ENCODE measurements around the gene VSNL1. TPM values are rescaled to one million over a fixed set of nuclear protein-coding genes. Genes with fewer than 3 reads are reported as not detected.

VSNL1 gene
- polyA plus RNA-seq, 1 of the 3 experiments (the other 2 are of a cell fraction): 1.3 TPM

DNA sequence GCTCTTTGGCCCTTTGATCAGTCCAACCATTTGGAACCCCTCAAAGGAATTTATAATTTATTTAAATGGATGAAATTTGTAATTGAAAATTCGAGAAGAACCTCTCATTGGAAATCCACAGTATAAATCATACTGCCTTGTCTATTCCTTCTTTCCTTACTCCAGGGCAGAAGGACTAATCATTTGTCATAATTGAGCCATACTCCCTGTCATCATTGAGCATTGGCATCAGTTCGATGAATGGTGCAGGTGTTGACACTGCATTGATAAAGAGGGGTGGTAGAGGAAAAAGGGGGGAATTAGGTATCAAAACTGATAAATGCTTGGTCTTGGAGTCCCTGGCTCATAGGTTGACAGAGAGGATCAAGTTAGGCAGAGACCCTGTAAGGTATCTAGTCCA, 2.0 kb downstream of the VSNL1 start:
- H3K9me2 ChIP-seq: no peaks in the 10 kb centered on the region
- no peaks in the 10 kb centered on the region for H4K20me1 ChIP-seq (ENCODE audit: insufficient read depth)
- 77% methylated on average over 2 of the region's 2 CpGs for WGBS (ENCODE audit: low lambda C conversion rate)
- peaks cover 4% of the 10 kb centered on the region for H3F3A ChIP-seq (replicated peaks; ENCODE audit: insufficient read depth)
- TF ChIP-seq MEF2A (IDR thresholded peaks at IDR 0.05; ENCODE audit: borderline replicate concordance, low read depth) (no peak), FOXM1 (IDR thresholded peaks at IDR 0.05; ENCODE audit: low read depth) (no peak), FOXJ3 (CRISPR knock-in tag; IDR thresholded peaks at IDR 0.05) (no peak), EP300 (IDR thresholded peaks at IDR 0.05; ENCODE audit: borderline replicate concordance in 1 of 2, low read depth in 1 of 2, low read length in 1 of 2) (no peak)
- TF ChIP-seq, protein P1, sequence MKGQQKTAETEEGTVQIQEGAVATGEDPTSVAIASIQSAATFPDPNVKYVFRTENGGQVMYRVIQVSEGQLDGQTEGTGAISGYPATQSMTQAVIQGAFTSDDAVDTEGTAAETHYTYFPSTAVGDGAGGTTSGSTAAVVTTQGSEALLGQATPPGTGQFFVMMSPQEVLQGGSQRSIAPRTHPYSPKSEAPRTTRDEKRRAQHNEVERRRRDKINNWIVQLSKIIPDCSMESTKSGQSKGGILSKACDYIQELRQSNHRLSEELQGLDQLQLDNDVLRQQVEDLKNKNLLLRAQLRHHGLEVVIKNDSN (IDR thresholded peaks at IDR 0.05; ENCODE audit: borderline replicate concordance, low read depth): no peak
- DNase-seq: no peak
- H3K27me3 ChIP-seq (ENCODE audit: insufficient read depth): peaks cover 19% of the 10 kb centered on the region; the same call in 1 of the 2 replicates
- H3K4me3 ChIP-seq (ENCODE audit: low read depth in 2 of 2, low read length in 1 of 2): no peak overlapping the region
- no peak overlapping the region for H2AFZ ChIP-seq (ENCODE audit: low read depth)
- no peak overlapping the region for H3K9ac ChIP-seq
- no peaks in the 10 kb centered on the region for H3K9me3 ChIP-seq
- POLR2A ChIA-PET: no interaction called here
- peaks cover 0 to 25% of the 10 kb centered on the region in 2 experiments; a peak in 2 of 4 replicates for H3K4me1 ChIP-seq (ENCODE audit: control insufficient read depth in 1 of 2, insufficient read depth in 2 of 2, low read depth in 1 of 2, low read length in 1 of 2)
- no peak overlapping the region for H3K27ac ChIP-seq (ENCODE audit: low read depth in 2 of 2, low read length in 1 of 2)
- CTCF ChIA-PET: no interaction called here
- no peak overlapping the region for H3K4me2 ChIP-seq
- H3K79me2 ChIP-seq (ENCODE audit: insufficient read depth): no peaks in the 10 kb centered on the region
- no peaks in the 10 kb centered on the region for H3K36me3 ChIP-seq (replicated peaks in 1 of 2; ENCODE audit: control insufficient read depth in 1 of 2, insufficient read depth in 2 of 2, low read length in 1 of 2)

DNA sequence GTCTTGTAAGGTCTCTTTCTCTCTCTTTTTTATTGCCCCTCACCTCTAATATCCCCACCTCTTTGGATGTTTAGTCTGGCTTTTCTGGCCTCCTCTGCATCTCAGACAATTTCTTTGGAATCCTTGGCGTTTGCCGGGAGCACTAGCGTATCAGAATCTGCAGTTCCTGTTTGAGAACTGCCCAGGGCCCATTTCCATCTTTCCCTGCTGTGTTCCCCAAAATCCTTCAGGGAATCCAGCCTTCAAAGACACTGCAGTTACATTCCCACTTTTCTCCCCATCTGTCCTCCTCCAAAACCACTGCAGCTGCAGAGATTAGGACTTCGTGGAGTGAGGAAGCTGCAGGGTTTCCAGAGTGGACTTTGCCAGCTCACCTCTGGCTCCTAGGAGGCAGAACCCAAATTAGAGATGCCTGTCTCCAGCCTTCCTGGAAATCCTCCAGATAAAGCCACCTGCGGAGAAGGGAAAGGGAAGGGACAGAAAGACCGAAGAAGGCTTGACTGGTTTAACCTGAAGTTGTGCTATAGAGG, 2.7 kb downstream of the VSNL1 start:
- Histone ChIP-seq H2AFZ (ENCODE audit: low read depth) (no peak overlapping the region), H4K20me1 (ENCODE audit: insufficient read depth) (no peaks in the 10 kb centered on the region), H3K27ac (ENCODE audit: low read depth in 2 of 2, low read length in 1 of 2) (no peak overlapping the region), H3K9ac (no peak overlapping the region), H3K9me2 (no peaks in the 10 kb centered on the region), H3K4me2 (no peak overlapping the region), H3K4me3 (ENCODE audit: low read depth in 2 of 2, low read length in 1 of 2) (no peak overlapping the region), H3K27me3 (ENCODE audit: insufficient read depth) (peaks cover 14% of the 10 kb centered on the region; the same call in 1 of the 2 replicates), H3F3A (replicated peaks; ENCODE audit: insufficient read depth) (peaks cover 4% of the 10 kb centered on the region), H3K4me1 (ENCODE audit: control insufficient read depth in 1 of 2, insufficient read depth in 2 of 2, low read depth in 1 of 2, low read length in 1 of 2) (peaks cover 0 to 21% of the 10 kb centered on the region in 2 experiments; a peak in 2 of 4 replicates), H3K79me2 (ENCODE audit: insufficient read depth) (no peaks in the 10 kb centered on the region), H3K36me3 (replicated peaks in 1 of 2; ENCODE audit: control insufficient read depth in 1 of 2, insufficient read depth in 2 of 2, low read length in 1 of 2) (no peaks in the 10 kb centered on the region), H3K9me3 (no peaks in the 10 kb centered on the region)
- CTCF ChIA-PET: interaction anchor here (1.5 to 1.7 kb wide), 2 partner anchors 103 to 128 kb away, joined by 5 read pairs; no protein-coding TSS in a partner anchor
- TF ChIP-seq MXI1 (IDR thresholded peaks at IDR 0.05; ENCODE audit: low read depth, low read length): no peak
- TF ChIP-seq GATA2 (CRISPR knock-in tag; IDR thresholded peaks at IDR 0.05): no peak
- TF ChIP-seq, protein P2, sequence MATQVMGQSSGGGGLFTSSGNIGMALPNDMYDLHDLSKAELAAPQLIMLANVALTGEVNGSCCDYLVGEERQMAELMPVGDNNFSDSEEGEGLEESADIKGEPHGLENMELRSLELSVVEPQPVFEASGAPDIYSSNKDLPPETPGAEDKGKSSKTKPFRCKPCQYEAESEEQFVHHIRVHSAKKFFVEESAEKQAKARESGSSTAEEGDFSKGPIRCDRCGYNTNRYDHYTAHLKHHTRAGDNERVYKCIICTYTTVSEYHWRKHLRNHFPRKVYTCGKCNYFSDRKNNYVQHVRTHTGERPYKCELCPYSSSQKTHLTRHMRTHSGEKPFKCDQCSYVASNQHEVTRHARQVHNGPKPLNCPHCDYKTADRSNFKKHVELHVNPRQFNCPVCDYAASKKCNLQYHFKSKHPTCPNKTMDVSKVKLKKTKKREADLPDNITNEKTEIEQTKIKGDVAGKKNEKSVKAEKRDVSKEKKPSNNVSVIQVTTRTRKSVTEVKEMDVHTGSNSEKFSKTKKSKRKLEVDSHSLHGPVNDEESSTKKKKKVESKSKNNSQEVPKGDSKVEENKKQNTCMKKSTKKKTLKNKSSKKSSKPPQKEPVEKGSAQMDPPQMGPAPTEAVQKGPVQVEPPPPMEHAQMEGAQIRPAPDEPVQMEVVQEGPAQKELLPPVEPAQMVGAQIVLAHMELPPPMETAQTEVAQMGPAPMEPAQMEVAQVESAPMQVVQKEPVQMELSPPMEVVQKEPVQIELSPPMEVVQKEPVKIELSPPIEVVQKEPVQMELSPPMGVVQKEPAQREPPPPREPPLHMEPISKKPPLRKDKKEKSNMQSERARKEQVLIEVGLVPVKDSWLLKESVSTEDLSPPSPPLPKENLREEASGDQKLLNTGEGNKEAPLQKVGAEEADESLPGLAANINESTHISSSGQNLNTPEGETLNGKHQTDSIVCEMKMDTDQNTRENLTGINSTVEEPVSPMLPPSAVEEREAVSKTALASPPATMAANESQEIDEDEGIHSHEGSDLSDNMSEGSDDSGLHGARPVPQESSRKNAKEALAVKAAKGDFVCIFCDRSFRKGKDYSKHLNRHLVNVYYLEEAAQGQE (IDR thresholded peaks at IDR 0.05; ENCODE audit: low read depth, low read length): no peak
- no peak for TF ChIP-seq SMC3 (IDR thresholded peaks at IDR 0.05; ENCODE audit: low read depth, low read length)
- TF ChIP-seq NFIC (IDR thresholded peaks at IDR 0.05; ENCODE audit: borderline replicate concordance): no peak
- TF ChIP-seq FOSL2 (IDR thresholded peaks at IDR 0.05; ENCODE audit: borderline replicate concordance, low read depth): no peak
- TF ChIP-seq TEAD4 (IDR thresholded peaks at IDR 0.05; ENCODE audit: borderline replicate concordance, insufficient read depth): no peak
- TF ChIP-seq, protein P1 (IDR thresholded peaks at IDR 0.05; ENCODE audit: borderline replicate concordance, low read depth): no peak
- no peak for TF ChIP-seq RAD21 (IDR thresholded peaks at IDR 0.05; ENCODE audit: low read length)
- TF ChIP-seq RFX5 (IDR thresholded peaks at IDR 0.05; ENCODE audit: low read length): no peak
- TF ChIP-seq, protein P3, sequence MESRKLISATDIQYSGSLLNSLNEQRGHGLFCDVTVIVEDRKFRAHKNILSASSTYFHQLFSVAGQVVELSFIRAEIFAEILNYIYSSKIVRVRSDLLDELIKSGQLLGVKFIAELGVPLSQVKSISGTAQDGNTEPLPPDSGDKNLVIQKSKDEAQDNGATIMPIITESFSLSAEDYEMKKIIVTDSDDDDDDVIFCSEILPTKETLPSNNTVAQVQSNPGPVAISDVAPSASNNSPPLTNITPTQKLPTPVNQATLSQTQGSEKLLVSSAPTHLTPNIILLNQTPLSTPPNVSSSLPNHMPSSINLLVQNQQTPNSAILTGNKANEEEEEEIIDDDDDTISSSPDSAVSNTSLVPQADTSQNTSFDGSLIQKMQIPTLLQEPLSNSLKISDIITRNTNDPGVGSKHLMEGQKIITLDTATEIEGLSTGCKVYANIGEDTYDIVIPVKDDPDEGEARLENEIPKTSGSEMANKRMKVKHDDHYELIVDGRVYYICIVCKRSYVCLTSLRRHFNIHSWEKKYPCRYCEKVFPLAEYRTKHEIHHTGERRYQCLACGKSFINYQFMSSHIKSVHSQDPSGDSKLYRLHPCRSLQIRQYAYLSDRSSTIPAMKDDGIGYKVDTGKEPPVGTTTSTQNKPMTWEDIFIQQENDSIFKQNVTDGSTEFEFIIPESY (IDR thresholded peaks at IDR 0.05; ENCODE audit: borderline replicate concordance, low read depth): no peak
- no peak for TF ChIP-seq RXRA (IDR thresholded peaks at IDR 0.05; ENCODE audit: borderline replicate concordance, low read depth)
- no peak for DNase-seq
- POLR2A ChIA-PET: no interaction called here
- 80% methylated on average over 6 of the region's 6 CpGs for WGBS (ENCODE audit: low lambda C conversion rate)

Measured in SK-N-SH (cell line).